K562 (cell line): Measurements from ENCODE around the gene TINAGL1. TPM values are rescaled to one million over a fixed set of nuclear protein-coding genes. Genes with fewer than 3 reads are reported as not detected.

Source experiments
- ATAC-seq: fragments of 200-7000 bp; cut with Tn5 transposase; 3 replicates; pipeline ENCODE4 v1.9.1; 2020; ENCODE audit warnings: moderate library complexity
- BruUV-seq: library from RNA; stranded (reverse); fragments of 400-500 nt; replicated peaks from 2 replicates; lab custom pipeline; 2021; lab: Mats Ljungman, UMichigan
- CTCF ChIA-PET: fragments of 300-600 bp; formaldehyde crosslinking; extraction: SDS; loops from one replicate; lab custom pipeline; 2021; ENCODE audit warnings: low intra/inter-chr PET ratio; lab: Yijun Ruan, JAX
- POLR2A ChIA-PET: fragments of 300-600, 350-650 bp; sonication (Branson Sonifier 250); formaldehyde crosslinking; extraction: SDS; loops from one replicate; lab custom pipeline; 2021; ENCODE audit warnings: antibody characterized with exemption, inconsistent platforms; lab: Yijun Ruan, JAX
- DNase-seq, 4 experiments: peaks; one replicate each; pipeline versions ENCODE4 v3.0.0 to v3.0.0-alpha.2; 2011 to 2018; ENCODE audit warnings: low spot score in 3 of 4, mixed read lengths in 3 of 4; ENCODE audit errors: extremely low read depth in 1 of 4
- FAIRE-seq: peaks from 2 replicates; lab custom pipeline; 2011; peaks lifted over from hg19 to GRCh38; lab: Jason Lieb, UNC
- H2AFZ ChIP-seq: 2 replicates; pipeline ENCODE4 v1.6.0; 2011; ENCODE audit warnings: low read depth, low read length, control low read depth, inconsistent platforms
- H3K27ac ChIP-seq: fragments of 200-600 bp; 3 replicates; pipeline ENCODE4 v1.8.0; 2011; ENCODE audit warnings: low read depth, mild to moderate bottlenecking, control low read depth, inconsistent platforms, low read length, moderate library complexity, mixed read lengths; ENCODE audit errors: extremely low read depth
- H3K27me3 ChIP-seq, 2 experiments: fragments of 300-600 bp in 1 of 2; 2 replicates in 1 of 2; 3 replicates in 1 of 2; pipeline versions ENCODE4 v1.6.0 to v1.8.0; 2011; ENCODE audit warnings: inconsistent platforms in 2 of 2, low read length in 2 of 2, mild to moderate bottlenecking in 1 of 2, mixed read lengths in 1 of 2, moderate library complexity in 1 of 2; ENCODE audit not compliant: control insufficient read depth in 2 of 2, insufficient read depth in 2 of 2
- H3K36me3 ChIP-seq: fragments of 300-600 bp; 3 replicates; pipeline ENCODE4 v1.8.0; 2011; ENCODE audit warnings: mild to moderate bottlenecking, low read length, inconsistent platforms; ENCODE audit not compliant: control insufficient read depth, insufficient read depth
- H3K4me1 ChIP-seq, 2 experiments: fragments of 200-600 bp in 1 of 2; replicated peaks in 1 of 2; 2 replicates in 1 of 2; 3 replicates in 1 of 2; pipeline versions ENCODE4 v1.5.1 to v1.8.0; 2011; ENCODE audit warnings: inconsistent platforms in 2 of 2, low read length in 2 of 2, mild to moderate bottlenecking in 1 of 2, mixed read lengths in 1 of 2, moderate library complexity in 1 of 2; ENCODE audit not compliant: control insufficient read depth in 2 of 2, insufficient read depth in 2 of 2
- H3K4me2 ChIP-seq: 2 replicates; pipeline ENCODE4 v1.6.1; 2011; ENCODE audit warnings: low read length, control low read depth, inconsistent platforms, mixed read lengths; ENCODE audit not compliant: insufficient read depth
- H3K4me3 ChIP-seq: fragments of 200-600 bp; sonication (generic), shearing (Covaris generic); 2 replicates; pipeline ENCODE4 v1.5.1; 2016; ENCODE audit warnings: control low read depth, inconsistent platforms
- H3K79me2 ChIP-seq: fragments of 200-600 bp; 3 replicates; pipeline ENCODE4 v1.8.0; 2011; ENCODE audit warnings: low read length, inconsistent platforms; ENCODE audit not compliant: control insufficient read depth, insufficient read depth
- H3K9ac ChIP-seq, 2 experiments: 2 replicates each; pipeline versions ENCODE4 v1.6.0 to v1.6.1; 2011; ENCODE audit warnings: low read depth in 2 of 2, low read length in 2 of 2, control low read depth in 1 of 2, inconsistent platforms in 1 of 2, mild to moderate bottlenecking in 1 of 2, mixed read lengths in 1 of 2; ENCODE audit not compliant: insufficient read depth in 1 of 2
- H3K9me1 ChIP-seq: one replicate; pipeline ENCODE4 v1.6.0; 2011; ENCODE audit warnings: inconsistent platforms, mild to moderate bottlenecking, low read length, moderate library complexity; ENCODE audit not compliant: control insufficient read depth, insufficient read depth
- H3K9me3 ChIP-seq: replicated peaks from 2 replicates; pipeline ENCODE4 v1.5.1; 2011; ENCODE audit warnings: low read depth, low read length, inconsistent platforms; ENCODE audit not compliant: control insufficient read depth, insufficient read depth
- H4K20me1 ChIP-seq: replicated peaks from 2 replicates; pipeline ENCODE4 v1.6.1; 2011; ENCODE audit warnings: low read length, inconsistent platforms, mixed read lengths; ENCODE audit not compliant: control insufficient read depth, insufficient read depth
- BCL6 ChIP-seq: fragments of 250-450 bp; sonication (Bioruptor Pico); IDR thresholded peaks from 2 replicates; pipeline ENCODE4 v1.4.0; 2020
- ZFP36 ChIP-seq: fragments of 150-350 bp; IDR thresholded peaks from 2 replicates; pipeline ENCODE4 v1.6.1; 2018; ENCODE audit warnings: low read length, low read depth; ENCODE audit not compliant: partially characterized antibody
- WGBS: fragments of 100-300 bp; shearing (Covaris generic); methylation state at CpG from one replicate; pipeline ENCODE4 v1.1.6; 2016; ENCODE audit warnings: low coverage, mixed read lengths; ENCODE audit not compliant: insufficient coverage; ENCODE audit errors: missing lambda C conversion rate; 5-methylcytosine and 5-hydroxymethylcytosine counted together
- in situ Hi-C: fragments of 300-500 bp; cut with MboI; formaldehyde crosslinking; loops from 4 replicates; pipeline ENCODE4 v1.15.0; 2018; ENCODE audit warnings: inconsistent platforms, mixed read lengths
- intact Hi-C: fragments of 100-400 bp; cut with micrococcal nuclease; formaldehyde crosslinking; loops from 2 replicates; pipeline ENCODE4 v1.14.2; 2022
- polyA plus RNA-seq, 8 experiments: library from polyadenylated mRNA; depleted of rRNA in 4 of 8; stranded (reverse) in 5 of 8; unstranded in 3 of 8; fragments of >200 nt; fragmentation: Nextera tagmentation in 2 of 8; fragmentation: Illumina TruSeq in 1 of 8; extraction: Ambion mirVana in 2 of 8; extraction: Trizol in 1 of 8; gene quantifications; 2 replicates each; pipeline versions ENCODE4 v1.2.1 to v1.2.3, GENCODE V29; 2011 to 2014; ENCODE audit warnings: inconsistent platforms in 1 of 8, missing spikeins in 1 of 8
- total RNA-seq, 7 experiments: library from RNA; depleted of rRNA in 6 of 7; stranded (reverse); fragments of >200 nt in 6 of 7; fragmentation: Illumina TruSeq in 2 of 7; extraction: Trizol in 2 of 7; gene quantifications; 2 replicates each; pipeline versions ENCODE4 v1.2.1 to v1.2.3, GENCODE V29; 2011 to 2021; ENCODE audit warnings: low replicate concordance in 1 of 7

Gene TINAGL1
- total and polyA plus RNA-seq, 9 of the 15 experiments (the other 6 are each of a cell fraction or from before 2014, with no cell fraction given): 0.04 to 1.2 (median 0.07) TPM; not detected in 4

DNA sequence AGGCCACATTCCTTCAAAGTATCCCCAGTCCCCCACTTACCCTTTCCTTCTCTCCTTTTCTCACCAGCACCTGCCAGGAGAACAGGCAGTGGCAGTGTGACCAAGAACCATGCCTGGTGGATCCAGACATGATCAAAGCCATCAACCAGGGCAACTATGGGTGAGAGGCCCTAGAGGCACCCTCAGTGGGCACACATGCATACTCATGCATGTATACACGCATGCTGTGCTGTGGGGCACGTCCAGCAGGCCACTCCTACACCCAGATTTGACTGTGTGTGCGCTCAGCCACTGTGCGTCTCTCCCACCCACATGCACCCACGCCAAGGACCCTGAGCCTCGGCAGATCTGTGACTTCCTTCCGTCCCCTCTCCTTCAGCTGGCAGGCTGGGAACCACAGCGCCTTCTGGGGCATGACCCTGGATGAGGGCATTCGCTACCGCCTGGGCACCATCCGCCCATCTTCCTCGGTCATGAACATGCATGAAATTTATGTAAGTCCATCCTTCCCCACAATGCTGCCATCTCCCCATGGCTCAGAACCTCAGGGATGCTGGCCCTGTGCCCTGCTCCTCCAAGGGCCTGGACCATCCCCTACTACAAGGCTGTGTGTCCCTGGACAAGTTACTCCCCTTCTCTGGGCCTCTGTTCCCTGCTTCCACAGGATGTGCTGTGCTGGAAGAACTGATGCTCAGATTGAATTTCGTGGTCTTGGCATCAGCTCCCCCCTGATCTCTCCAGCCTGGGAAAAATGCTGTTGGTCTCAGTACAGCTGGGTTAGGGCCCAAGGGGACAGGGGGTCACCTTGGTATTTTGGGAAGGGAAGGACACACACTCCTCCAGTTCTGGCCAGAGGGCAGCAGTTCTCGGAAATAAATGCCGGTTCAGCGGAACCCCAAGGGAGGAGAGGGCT, 7.0 kb downstream of the TINAGL1 start:
- peaks cover 14% of the 10 kb centered on the region for H4K20me1 ChIP-seq
- POLR2A ChIA-PET: no interaction called here
- TF ChIP-seq BCL6 (CRISPR knock-in tag): no peak
- peak; percentile 56 for TF ChIP-seq ZFP36
- peaks cover 38 to 79% of the 10 kb centered on the region in 2 experiments for H3K27me3 ChIP-seq
- H3K9me3 ChIP-seq: no peaks in the 10 kb centered on the region
- in situ Hi-C loops: no loop called here
- ATAC-seq: no peak
- CTCF ChIA-PET: no interaction called here
- FAIRE-seq: no peak
- H3K36me3 ChIP-seq: no peaks in the 10 kb centered on the region
- WGBS: 14% methylated on average over 16 of the region's 16 CpGs
- intact Hi-C loops: no loop called here
- no peak overlapping the region for H3K4me3 ChIP-seq
- no peak overlapping the region for H3K9ac ChIP-seq
- H3K27ac ChIP-seq: no peak overlapping the region
- BruUV-seq: no TSS peak
- H2AFZ ChIP-seq: no peak overlapping the region
- no peaks in the 10 kb centered on the region for H3K9me1 ChIP-seq
- H3K4me2 ChIP-seq: no peak overlapping the region
- H3K79me2 ChIP-seq: no peaks in the 10 kb centered on the region
- DNase-seq: peak in 1 of 4 experiments; percentile 5
- H3K4me1 ChIP-seq: peaks cover 0 to 15% of the 10 kb centered on the region in 2 experiments; a peak in 2 of 5 replicates
